Measurements from ENCODE around the gene TRPC3. TPM values are rescaled to one million over a fixed set of nuclear protein-coding genes. Genes with fewer than 3 reads are reported as not detected.

Gene TRPC3
- total RNA-seq, 1 donor from 2014 or later = 3.0 TPM

GRCh38 chr4:121938282-121939092 lies 13.4 kb downstream of the TRPC3 start:
- TF ChIP-seq CTCF (IDR thresholded peaks at IDR 0.05; ENCODE audit: unreplicated experiment) = no peak
- Mint-ChIP-seq H3K27ac (ENCODE audit: unreplicated experiment) (no peak overlapping the region), H3K4me3 (ENCODE audit: unreplicated experiment) (no peak overlapping the region), H3K36me3 (ENCODE audit: low read depth, unreplicated experiment) (no peaks in the 10 kb centered on the region), H3K4me1 (ENCODE audit: unreplicated experiment) (peaks cover 3% of the 10 kb centered on the region), H3K9me3 (ENCODE audit: unreplicated experiment) (no peaks in the 10 kb centered on the region), H3K27me3 (ENCODE audit: unreplicated experiment) (no peaks in the 10 kb centered on the region)
- DNase-seq (ENCODE audit: low spot score) = no peak

- no peaks in the 10 kb centered on the region for H3K9me3 Mint-ChIP-seq (ENCODE audit: unreplicated experiment)
- no peaks in the 10 kb centered on the region for H3K27me3 Mint-ChIP-seq (ENCODE audit: unreplicated experiment)
Measured at GRCh38 chr4:121936101-121936500, 15.8 kb downstream of the TRPC3 start.

DNA sequence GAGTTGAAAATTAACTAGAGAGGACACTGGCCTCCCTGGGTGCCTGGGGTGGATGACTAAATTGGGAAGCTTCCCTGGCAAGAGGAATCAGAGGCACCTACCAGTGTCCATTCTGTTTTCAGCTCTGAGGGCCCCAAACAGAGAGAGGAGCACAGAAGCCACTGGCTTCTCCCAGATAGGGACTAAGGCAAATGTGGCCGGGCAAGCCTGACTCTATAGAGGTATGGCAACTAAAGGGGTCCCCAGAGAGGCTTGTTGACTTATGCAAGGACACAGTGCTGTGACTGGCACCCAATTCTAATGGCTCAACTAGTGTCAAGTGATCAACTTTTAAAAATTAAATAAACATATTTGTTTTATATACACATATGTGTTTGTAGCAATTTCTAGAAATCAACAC lies 17.2 kb downstream of the TRPC3 start:
- H3K36me3 Mint-ChIP-seq (ENCODE audit: low read depth, unreplicated experiment) = no peaks in the 10 kb centered on the region

More at GRCh38 chr4:121936101-121936500, 15.8 kb downstream of the TRPC3 start:
- Mint-ChIP-seq H3K4me1 (ENCODE audit: unreplicated experiment) (peaks cover 3% of the 10 kb centered on the region), H3K36me3 (ENCODE audit: low read depth, unreplicated experiment) (no peaks in the 10 kb centered on the region), H3K4me3 (ENCODE audit: unreplicated experiment) (no peak overlapping the region), H3K27ac (ENCODE audit: unreplicated experiment) (no peak overlapping the region)
- TF ChIP-seq CTCF (IDR thresholded peaks at IDR 0.05; ENCODE audit: unreplicated experiment) = no peak
- no peak for DNase-seq (ENCODE audit: low spot score)

GRCh38 chr4:121932212-121932974 lies 19.5 kb downstream of the TRPC3 start:
- Mint-ChIP-seq H3K4me1 (ENCODE audit: unreplicated experiment) (no peaks in the 10 kb centered on the region), H3K9me3 (ENCODE audit: unreplicated experiment) (no peaks in the 10 kb centered on the region), H3K27ac (ENCODE audit: unreplicated experiment) (no peak overlapping the region), H3K4me3 (ENCODE audit: unreplicated experiment) (no peak overlapping the region), H3K36me3 (ENCODE audit: low read depth, unreplicated experiment) (no peaks in the 10 kb centered on the region), H3K27me3 (ENCODE audit: unreplicated experiment) (no peaks in the 10 kb centered on the region)
- no peak for TF ChIP-seq CTCF (IDR thresholded peaks at IDR 0.05; ENCODE audit: unreplicated experiment)
- no peak for DNase-seq (ENCODE audit: low spot score)

More for the DNA sequence above, 17.2 kb downstream of the TRPC3 start:
- H3K27ac Mint-ChIP-seq (ENCODE audit: unreplicated experiment) = no peak overlapping the region
- H3K27me3 Mint-ChIP-seq (ENCODE audit: unreplicated experiment) = no peaks in the 10 kb centered on the region
- no peak for DNase-seq (ENCODE audit: low spot score)
- H3K9me3 Mint-ChIP-seq (ENCODE audit: unreplicated experiment) = no peaks in the 10 kb centered on the region
- no peak for TF ChIP-seq CTCF (IDR thresholded peaks at IDR 0.05; ENCODE audit: unreplicated experiment)
- no peak overlapping the region for H3K4me3 Mint-ChIP-seq (ENCODE audit: unreplicated experiment)
- H3K4me1 Mint-ChIP-seq (ENCODE audit: unreplicated experiment) = peaks cover 2% of the 10 kb centered on the region

DNA sequence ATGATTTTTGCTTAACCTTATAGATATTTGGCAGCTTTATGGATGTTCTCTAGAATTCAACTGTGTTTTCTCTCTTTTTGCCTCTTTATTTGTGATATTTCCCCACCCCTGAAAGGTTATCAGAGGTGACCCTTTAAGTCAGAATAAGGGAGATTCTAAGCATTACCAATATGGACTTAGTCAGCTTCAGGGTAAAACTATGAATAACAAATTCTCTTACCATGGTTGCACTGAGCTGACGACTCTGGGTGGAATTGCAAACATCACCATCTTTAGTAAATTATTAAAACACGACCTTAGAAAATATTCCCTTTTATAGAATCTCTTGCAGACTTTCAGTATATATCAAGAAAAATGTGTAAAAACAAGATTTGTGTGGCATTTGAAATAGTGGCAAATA lies 21.6 kb downstream of the TRPC3 start:
- no peak for DNase-seq (ENCODE audit: low spot score)
- Mint-ChIP-seq H3K4me3 (ENCODE audit: unreplicated experiment) (no peak overlapping the region), H3K36me3 (ENCODE audit: low read depth, unreplicated experiment) (no peaks in the 10 kb centered on the region), H3K9me3 (ENCODE audit: unreplicated experiment) (no peaks in the 10 kb centered on the region), H3K27ac (ENCODE audit: unreplicated experiment) (no peak overlapping the region), H3K27me3 (ENCODE audit: unreplicated experiment) (no peaks in the 10 kb centered on the region), H3K4me1 (ENCODE audit: unreplicated experiment) (no peaks in the 10 kb centered on the region)
- TF ChIP-seq CTCF (IDR thresholded peaks at IDR 0.05; ENCODE audit: unreplicated experiment) = no peak
